BJ (cell line): ENCODE measurements around the gene ZNF263. TPM values are rescaled to one million over a fixed set of nuclear protein-coding genes. Genes with fewer than 3 reads are reported as not detected.
A peak's percentile ranks its signal among the peaks of the same experiment; 100 is the strongest.

Experiments used
- CTCF ChIA-PET: fragments of 350-600 bp; formaldehyde crosslinking; extraction: SDS; loops from one replicate; lab custom pipeline; 2021; ENCODE audit warnings: antibody characterized with exemption, inconsistent platforms; lab: Yijun Ruan, JAX
- POLR2A ChIA-PET: fragments of 300-600 bp; sonication (Branson Sonifier 250); formaldehyde crosslinking; extraction: SDS; loops from one replicate; lab custom pipeline; 2021; ENCODE audit warnings: antibody characterized with exemption; lab: Charles Lee
- DNase-seq: peaks from one replicate; pipeline ENCODE4 v3.0.0-alpha.2; 2011; ENCODE audit warnings: low read depth
- H3K27me3 ChIP-seq: 2 replicates; pipeline ENCODE4 v1.6.0; 2011; ENCODE audit warnings: low read length; ENCODE audit not compliant: control insufficient read depth, insufficient read depth
- H3K36me3 ChIP-seq: 2 replicates; pipeline ENCODE4 v1.5.1; 2011; ENCODE audit warnings: low read length; ENCODE audit not compliant: control insufficient read depth, insufficient read depth
- H3K4me3 ChIP-seq: 2 replicates; pipeline ENCODE4 v1.5.1; 2011; ENCODE audit warnings: low read depth, mild to moderate bottlenecking, control low read depth, low read length
- CTCF ChIP-seq: IDR thresholded peaks from 2 replicates; pipeline ENCODE4 v1.5.1; 2011; ENCODE audit warnings: low read depth, mild to moderate bottlenecking, control low read depth, inconsistent platforms, low read length, moderate library complexity; ENCODE audit not compliant: insufficient read depth
- polyA minus RNA-seq: library from RNA; depleted of rRNA, polyadenylated mRNA; stranded (reverse); fragments of >200 nt; gene quantifications from 2 replicates; pipeline ENCODE4 v1.2.3, GENCODE V29; 2011; rRNA and poly(A)+ RNA removed
- polyA plus RNA-seq: library from polyadenylated mRNA; depleted of rRNA; stranded (reverse); fragments of >200 nt; gene quantifications from 2 replicates; pipeline ENCODE4 v1.2.3, GENCODE V29; 2011; rRNA removed

Gene ZNF263
- 12.9 and 14.2 TPM in 2 replicates for polyA plus RNA-seq
- polyA minus RNA-seq, result 10.5 and 11.6 TPM in 2 replicates

GRCh38 chr16:3282730-3283542, at the start of gene ZNF263:
Gene ZNF263, plus strand, starts transcription at chr16:3283491. Its CDS starts 328 bp downstream, at chr16:3283819.
- H3K4me3 ChIP-seq, result peak within 1 kb of the TSS; percentile 74
- CTCF ChIA-PET, result interaction anchor here (0.7 to 2.7 kb wide), 4 partner anchors 13 to 154 kb away, joined by 3 to 11 read pairs (median 6); no protein-coding TSS in a partner anchor
- peak; percentile 90 for DNase-seq
- TF ChIP-seq CTCF, result no peak
- H3K27me3 ChIP-seq, result no peaks in the 10 kb centered on the region
- H3K36me3 ChIP-seq, result peaks cover 6% of the 10 kb centered on the region
- POLR2A ChIA-PET, result interaction anchor here (0.9 kb wide), 1 partner anchor 162 kb away, joined by 5 read pairs; no protein-coding TSS in a partner anchor

DNA sequence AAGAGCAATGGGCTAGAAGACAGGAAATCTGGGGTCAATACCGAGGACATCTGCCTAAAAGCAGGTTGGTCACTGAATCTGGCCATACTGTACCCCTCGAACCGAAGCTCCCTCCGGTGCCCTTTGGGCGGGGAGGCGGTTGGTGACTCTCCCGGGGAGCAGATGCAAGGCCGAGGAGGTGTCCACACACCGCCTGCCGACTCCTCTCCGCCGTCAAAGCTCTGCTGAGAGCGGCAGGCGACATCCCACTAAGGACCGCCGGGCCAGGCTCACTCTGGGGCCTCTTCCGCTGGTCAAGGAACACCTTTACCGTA, 48.8 kb upstream of the ZNF263 start:
- no peak for DNase-seq
- CTCF ChIA-PET, result interaction anchor here (0.9 to 1.4 kb wide), 2 partner anchors 9 to 33 kb away, joined by 3 to 4 read pairs; no protein-coding TSS in a partner anchor

DNA sequence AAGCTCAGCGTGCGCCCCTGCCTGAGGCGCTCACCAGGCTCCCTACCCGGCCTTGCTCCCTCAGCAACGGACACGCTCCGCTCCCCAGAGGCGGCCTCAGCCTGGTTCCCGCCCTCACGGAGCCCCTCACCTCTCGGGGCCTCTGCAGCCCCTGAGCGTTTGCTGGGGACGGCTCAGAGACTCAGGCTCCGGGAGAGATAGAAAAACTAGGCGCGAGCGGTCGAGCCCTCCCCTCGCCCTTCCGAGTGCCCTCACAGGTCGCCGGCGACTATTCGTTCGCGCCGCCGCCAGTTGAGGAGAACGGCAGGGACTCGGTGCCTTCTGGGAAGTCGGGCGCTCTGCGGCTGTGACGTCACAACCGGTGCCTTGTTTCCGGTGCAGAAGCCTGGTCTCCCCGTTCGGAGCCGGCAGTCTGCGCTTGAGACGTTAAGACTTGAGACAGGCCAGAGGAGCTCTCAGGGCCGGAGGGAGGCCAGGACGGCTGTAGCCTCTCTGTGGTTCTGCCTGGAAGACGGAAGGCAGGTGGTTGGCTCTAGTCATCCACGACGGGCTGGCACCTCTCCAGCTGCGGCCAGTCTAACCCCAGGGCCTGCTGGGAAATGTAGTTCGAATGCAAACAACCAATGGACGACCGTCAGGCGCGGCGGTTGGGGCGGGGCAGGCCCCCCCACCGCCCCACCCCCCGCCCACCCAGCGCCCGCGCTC, 48.3 kb upstream of the ZNF263 start, which contains the start of gene ZNF200:
TSS of gene ZNF200 (minus strand) at position 302 of the 705 bp plus-strand sequence. CDS start 1,403 bp downstream, outside the sequence.
- H3K36me3 ChIP-seq, result peaks cover 10% of the 10 kb centered on the region
- peak; percentile 62 for DNase-seq
- peak within 1 kb of the TSS; percentile 91 for H3K4me3 ChIP-seq
- TF ChIP-seq CTCF, result no peak
- H3K27me3 ChIP-seq, result no peaks in the 10 kb centered on the region
- CTCF ChIA-PET, result interaction anchor here (0.9 to 1.4 kb wide), 2 partner anchors 10 to 32 kb away, joined by 3 to 4 read pairs; no protein-coding TSS in a partner anchor
- POLR2A ChIA-PET, result no interaction called here

More for the DNA sequence above, 48.8 kb upstream of the ZNF263 start:
- Histone ChIP-seq H3K36me3 (peaks cover 11% of the 10 kb centered on the region), H3K4me3 (peak overlapping the region; percentile 91), H3K27me3 (no peaks in the 10 kb centered on the region)
- POLR2A ChIA-PET, result no interaction called here
- no peak for TF ChIP-seq CTCF

DNA sequence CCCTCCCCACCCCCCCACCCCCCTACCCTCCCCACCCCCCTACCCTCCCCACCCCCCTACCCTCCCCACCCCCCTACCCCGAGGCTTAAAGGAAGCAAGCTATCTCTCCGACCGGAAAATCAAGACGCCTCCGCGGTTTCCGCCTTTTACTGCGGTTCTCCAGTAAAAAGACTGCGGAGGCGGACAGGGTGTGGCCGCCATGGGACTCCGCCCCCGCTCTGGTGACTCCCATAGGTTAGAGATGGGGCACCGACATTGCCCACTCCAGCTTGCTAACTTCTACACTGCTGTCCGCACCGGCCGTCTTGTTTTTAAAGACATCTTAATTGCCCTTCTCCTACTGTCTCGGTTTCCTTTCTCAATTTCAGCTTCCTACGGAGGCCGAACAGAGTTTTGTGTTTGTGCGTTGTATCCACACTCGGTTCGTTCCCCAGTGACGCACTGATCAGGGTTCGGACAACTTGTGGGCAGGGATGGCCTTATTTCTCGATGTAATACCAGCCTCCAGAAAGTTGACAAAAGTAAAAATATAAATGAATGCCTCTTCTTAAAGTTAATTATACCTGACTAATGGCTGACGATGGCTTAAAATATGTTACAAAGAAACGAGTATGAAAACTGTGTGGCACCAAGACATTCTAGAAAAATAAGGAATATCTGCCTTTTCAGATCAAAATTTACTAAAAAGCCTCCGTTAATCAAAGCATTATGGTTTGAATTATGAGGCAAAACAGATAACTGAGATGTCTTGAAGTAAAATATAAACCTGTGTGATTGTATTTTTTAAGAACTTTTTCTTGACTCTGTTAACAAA, 47.2 kb upstream of the ZNF263 start:
- no peak overlapping the region for H3K4me3 ChIP-seq
- TF ChIP-seq CTCF, result no peak
- peaks cover 10% of the 10 kb centered on the region for H3K36me3 ChIP-seq
- no peak for DNase-seq
- ChIA-PET CTCF (interaction anchor here (0.6 to 1.0 kb wide), 2 partner anchors 19 to 22 kb away, joined by 3 read pairs; no protein-coding TSS in a partner anchor), POLR2A (no interaction called here)
- H3K27me3 ChIP-seq, result no peaks in the 10 kb centered on the region
